HepG2 (cell line): ENCODE data around the gene MICALL2. TPM values are rescaled to one million over a fixed set of nuclear protein-coding genes. Genes with fewer than 3 reads are reported as not detected.

Experiments used
- CCAR2 ChIP-seq: fragments of 200-400 bp; formaldehyde crosslinking; optimal IDR thresholded peaks from 2 replicates; pipeline ENCODE3; 2018; ENCODE audit warnings: low read depth, mild to moderate bottlenecking, low read length, moderate library complexity
- CREB3 ChIP-seq: sonication (generic); formaldehyde crosslinking; IDR thresholded peaks from 2 replicates; pipeline ENCODE4 v1.5.0; 2020; ENCODE audit warnings: missing genetic modification reagents
- KIAA2018 ChIP-seq: sonication (generic); formaldehyde crosslinking; IDR thresholded peaks from 2 replicates; pipeline ENCODE4 v1.5.0; 2020; ENCODE audit warnings: mild to moderate bottlenecking, missing genetic modification reagents, borderline replicate concordance
- MAZ ChIP-seq, 2 experiments: sonication (generic) in 1 of 2; formaldehyde crosslinking in 1 of 2; IDR thresholded peaks; 2 replicates each; pipeline versions ENCODE4 v1.5.0 to v1.6.1; 2012 to 2020; ENCODE audit warnings: low read depth in 2 of 2, mild to moderate bottlenecking in 2 of 2, borderline replicate concordance in 1 of 2, improper control_type of control experiment in 1 of 2, low read length in 1 of 2, missing genetic modification reagents in 1 of 2, moderate library complexity in 1 of 2
- MIER3 ChIP-seq: IDR thresholded peaks from 2 replicates; pipeline ENCODE4 v1.6.1; 2016; ENCODE audit warnings: missing compliant biosample characterization, borderline replicate concordance
- RBAK ChIP-seq: sonication (generic); formaldehyde crosslinking; IDR thresholded peaks from 2 replicates; pipeline ENCODE4 v1.5.1; 2020; ENCODE audit warnings: mild to moderate bottlenecking, missing genetic modification reagents
- RFXAP ChIP-seq: sonication (generic); formaldehyde crosslinking; IDR thresholded peaks from 2 replicates; pipeline ENCODE4 v1.4.0; 2020; ENCODE audit warnings: missing genetic modification reagents, borderline replicate concordance
- SMC3 ChIP-seq: IDR thresholded peaks from 2 replicates; pipeline ENCODE4 v1.6.1; 2011; ENCODE audit warnings: low read length, improper control_type of control experiment
- ZBTB7A ChIP-seq: sonication (generic); formaldehyde crosslinking; IDR thresholded peaks from 2 replicates; pipeline ENCODE4 v1.8.0; 2022; ENCODE audit warnings: mild to moderate bottlenecking, missing genetic modification reagents
- ZNF121 ChIP-seq: sonication (generic); formaldehyde crosslinking; IDR thresholded peaks from 2 replicates; pipeline ENCODE4 v1.5.0; 2020; ENCODE audit warnings: mild to moderate bottlenecking, missing genetic modification reagents
- ZNF646 ChIP-seq: sonication (generic); formaldehyde crosslinking; IDR thresholded peaks from 2 replicates; pipeline ENCODE4 v1.9.0; 2021; ENCODE audit warnings: mild to moderate bottlenecking, missing genetic modification reagents
- ZNF724P ChIP-seq: sonication (generic); formaldehyde crosslinking; IDR thresholded peaks from 2 replicates; pipeline ENCODE4 v1.8.0; 2022; ENCODE audit warnings: missing genetic modification reagents, borderline replicate concordance
- polyA plus RNA-seq, 8 experiments: library from polyadenylated mRNA; depleted of rRNA in 3 of 8; stranded (reverse) in 7 of 8; unstranded in 1 of 8; fragments of >200 nt; fragmentation: Illumina TruSeq in 4 of 8; extraction: Trizol in 4 of 8; gene quantifications; 2 replicates each; pipeline versions ENCODE4 v1.2.1 to v1.2.3, GENCODE V29; 2011 to 2016; ENCODE audit warnings: low read depth in 4 of 8, missing spikeins in 1 of 8, mixed read lengths in 1 of 8; ENCODE audit not compliant: insufficient read depth in 1 of 8
- total RNA-seq, 5 experiments: library from RNA; depleted of rRNA; stranded (reverse); fragments of >200 nt; fragmentation: Illumina TruSeq; extraction: Trizol; gene quantifications; 2 replicates each; pipeline ENCODE4 v1.2.3, GENCODE V29; 2016; ENCODE audit warnings: low read depth in 1 of 5

MICALL2 gene
- total and polyA plus RNA-seq, 2 of the 13 experiments (the other 11 are each of a cell fraction or from before 2014, with no cell fraction given) = 5.8 to 12.4 TPM

GRCh38 chr7:1466524-1467271 is 7.4 kb upstream of the MICALL2 start (continued):
- TF ChIP-seq ZNF646 (CRISPR knock-in tag) (no peak), CCAR2 (no peak), ZNF724P (CRISPR knock-in tag) (peak; percentile 76; the same call in 1 of the 2 replicates), MIER3 (CRISPR knock-in tag) (no peak; the same call in 1 of the 2 replicates), ZBTB7A (CRISPR knock-in tag) (no peak), CREB3 (CRISPR knock-in tag) (no peak), KIAA2018 (no peak), RFXAP (CRISPR knock-in tag) (no peak), RBAK (CRISPR knock-in tag) (no peak), SMC3 (no peak), MAZ (IDR thresholded peaks at IDR 0.05; ENCODE audit: borderline replicate concordance, low read depth, low read length) (no peak), MAZ (CRISPR knock-in tag; IDR thresholded peaks at IDR 0.05; ENCODE audit: low read depth) (peak; percentile 65), ZNF121 (0 out of 2 replicates have a peak, but pooled peaks have one; percentile 19)
